ENCODE data around the gene VGLL4.

GRCh38 chr3:11552289-11553264 lies 91.1 kb downstream of the VGLL4 start:
- TF ChIP-seq, protein P1, sequence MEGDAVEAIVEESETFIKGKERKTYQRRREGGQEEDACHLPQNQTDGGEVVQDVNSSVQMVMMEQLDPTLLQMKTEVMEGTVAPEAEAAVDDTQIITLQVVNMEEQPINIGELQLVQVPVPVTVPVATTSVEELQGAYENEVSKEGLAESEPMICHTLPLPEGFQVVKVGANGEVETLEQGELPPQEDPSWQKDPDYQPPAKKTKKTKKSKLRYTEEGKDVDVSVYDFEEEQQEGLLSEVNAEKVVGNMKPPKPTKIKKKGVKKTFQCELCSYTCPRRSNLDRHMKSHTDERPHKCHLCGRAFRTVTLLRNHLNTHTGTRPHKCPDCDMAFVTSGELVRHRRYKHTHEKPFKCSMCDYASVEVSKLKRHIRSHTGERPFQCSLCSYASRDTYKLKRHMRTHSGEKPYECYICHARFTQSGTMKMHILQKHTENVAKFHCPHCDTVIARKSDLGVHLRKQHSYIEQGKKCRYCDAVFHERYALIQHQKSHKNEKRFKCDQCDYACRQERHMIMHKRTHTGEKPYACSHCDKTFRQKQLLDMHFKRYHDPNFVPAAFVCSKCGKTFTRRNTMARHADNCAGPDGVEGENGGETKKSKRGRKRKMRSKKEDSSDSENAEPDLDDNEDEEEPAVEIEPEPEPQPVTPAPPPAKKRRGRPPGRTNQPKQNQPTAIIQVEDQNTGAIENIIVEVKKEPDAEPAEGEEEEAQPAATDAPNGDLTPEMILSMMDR (conservative IDR thresholded peaks at IDR 0.05 in 1 of 2, IDR thresholded peaks at IDR 0.05 in 1 of 2; ENCODE audit: extremely low read depth in 1 of 2, insufficient read depth in 1 of 2, low read depth in 1 of 2, low read length in 2 of 2), result no peak
- no peak for TF ChIP-seq EZH2 (IDR thresholded peaks at IDR 0.05; ENCODE audit: borderline replicate concordance, low read length)

Measured in mammary epithelial cell (primary cell).